Stimulated activated naive CD8-positive, alpha-beta T cell treated with anti-CD3 and anti-CD28 coated beads, Interleukin-15, amount 100 ng/mL, for 72 hours (primary cell): Measurements from ENCODE around the gene PLPP6.

Source experiments
- ATAC-seq: fragments of 150-1000 bp; cut with Tn5 transposase; 2 replicates; pipeline ENCODE4 v1.10.0; 2021; ENCODE audit warnings: mild to moderate bottlenecking, moderate library complexity
- DNase-seq, 2 donors: peaks; one replicate each; pipeline ENCODE4 v3.0.0; 2021 to 2022
- H3K27ac Mint-ChIP-seq, 2 donors: one replicate each; pipeline ENCODE4 v1.8.0; 2022; ENCODE audit warnings: mild to moderate bottlenecking in 2 of 2, mixed read lengths in 2 of 2, moderate library complexity in 2 of 2
- H3K27me3 Mint-ChIP-seq: one replicate; pipeline ENCODE4 v1.8.0; 2022; ENCODE audit warnings: mixed read lengths
- H3K4me1 Mint-ChIP-seq: one replicate; pipeline ENCODE4 v1.8.0; 2022; ENCODE audit warnings: mild to moderate bottlenecking, mixed read lengths
- H3K4me3 Mint-ChIP-seq, 2 donors: one replicate each; pipeline ENCODE4 v1.8.0; 2022; ENCODE audit warnings: mild to moderate bottlenecking in 2 of 2, mixed read lengths in 2 of 2, moderate library complexity in 1 of 2
- H3K9me3 Mint-ChIP-seq, 2 donors: one replicate each; pipeline ENCODE4 v1.8.0; 2022; ENCODE audit warnings: mixed read lengths in 2 of 2

Gene PLPP6

DNA sequence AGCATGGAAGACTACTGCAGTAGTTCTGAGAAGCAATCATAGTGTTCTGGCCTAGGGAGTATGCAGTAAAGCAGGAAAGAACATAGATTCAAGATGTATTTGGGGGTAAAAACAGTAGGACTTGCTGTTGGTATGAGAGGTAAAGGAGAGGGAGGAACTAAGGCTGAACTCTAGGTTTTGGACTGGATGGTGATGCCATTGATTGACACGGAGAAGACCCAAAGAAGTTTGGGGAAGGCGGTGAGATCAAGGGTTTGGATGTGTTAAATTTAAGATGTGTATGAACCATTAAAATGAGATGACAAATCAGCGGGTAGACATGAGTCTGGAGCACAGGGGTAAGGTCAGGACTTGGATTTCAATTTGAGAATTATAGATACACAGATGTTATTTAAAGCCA, 15.3 kb downstream of the PLPP6 start:
- no peak for ATAC-seq
- no peak overlapping the region for H3K4me3 Mint-ChIP-seq

DNA sequence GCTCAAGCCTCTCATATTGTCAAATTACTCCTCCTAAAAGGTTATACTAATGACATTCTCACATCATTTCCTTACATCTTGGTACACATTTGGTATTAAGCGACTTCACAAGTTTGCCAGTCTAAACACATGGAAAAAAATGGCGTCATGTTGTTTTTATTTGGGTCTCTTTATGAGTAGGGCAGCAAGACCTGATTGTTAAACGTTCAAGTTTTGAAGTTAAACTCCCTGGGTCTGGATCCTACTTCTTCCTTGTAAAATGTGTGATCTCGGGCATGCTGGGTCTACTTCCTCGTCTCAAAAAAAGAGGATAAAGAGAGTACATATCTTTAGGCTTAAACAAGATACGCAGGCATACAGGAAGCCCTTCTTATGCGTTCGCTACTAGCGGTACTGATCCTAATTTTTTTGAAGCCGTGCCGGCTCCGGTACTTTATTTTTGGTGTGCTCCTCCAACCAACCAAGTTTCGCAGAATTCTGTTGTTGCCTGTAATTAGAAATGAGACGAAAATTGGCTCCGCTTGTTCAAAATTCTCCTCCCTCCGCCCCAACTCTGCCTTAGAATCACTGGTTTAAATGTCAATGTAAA, 16.7 kb downstream of the PLPP6 start:
- H3K27me3 Mint-ChIP-seq = no peaks in the 10 kb centered on the region
- DNase-seq (peak in 1 of 2 donors; percentile 53), ATAC-seq (peak; percentile 23)
- no peak overlapping the region for H3K4me3 Mint-ChIP-seq
- H3K27ac Mint-ChIP-seq = no peak overlapping the region
- H3K4me1 Mint-ChIP-seq = peaks cover 8% of the 10 kb centered on the region
- no peaks in the 10 kb centered on the region for H3K9me3 Mint-ChIP-seq

More for the DNA sequence above, 15.3 kb downstream of the PLPP6 start:
- H3K27me3 Mint-ChIP-seq = no peaks in the 10 kb centered on the region
- no peak overlapping the region for H3K27ac Mint-ChIP-seq
- H3K9me3 Mint-ChIP-seq = no peaks in the 10 kb centered on the region
- DNase-seq = no peak
- H3K4me1 Mint-ChIP-seq = no peaks in the 10 kb centered on the region

DNA sequence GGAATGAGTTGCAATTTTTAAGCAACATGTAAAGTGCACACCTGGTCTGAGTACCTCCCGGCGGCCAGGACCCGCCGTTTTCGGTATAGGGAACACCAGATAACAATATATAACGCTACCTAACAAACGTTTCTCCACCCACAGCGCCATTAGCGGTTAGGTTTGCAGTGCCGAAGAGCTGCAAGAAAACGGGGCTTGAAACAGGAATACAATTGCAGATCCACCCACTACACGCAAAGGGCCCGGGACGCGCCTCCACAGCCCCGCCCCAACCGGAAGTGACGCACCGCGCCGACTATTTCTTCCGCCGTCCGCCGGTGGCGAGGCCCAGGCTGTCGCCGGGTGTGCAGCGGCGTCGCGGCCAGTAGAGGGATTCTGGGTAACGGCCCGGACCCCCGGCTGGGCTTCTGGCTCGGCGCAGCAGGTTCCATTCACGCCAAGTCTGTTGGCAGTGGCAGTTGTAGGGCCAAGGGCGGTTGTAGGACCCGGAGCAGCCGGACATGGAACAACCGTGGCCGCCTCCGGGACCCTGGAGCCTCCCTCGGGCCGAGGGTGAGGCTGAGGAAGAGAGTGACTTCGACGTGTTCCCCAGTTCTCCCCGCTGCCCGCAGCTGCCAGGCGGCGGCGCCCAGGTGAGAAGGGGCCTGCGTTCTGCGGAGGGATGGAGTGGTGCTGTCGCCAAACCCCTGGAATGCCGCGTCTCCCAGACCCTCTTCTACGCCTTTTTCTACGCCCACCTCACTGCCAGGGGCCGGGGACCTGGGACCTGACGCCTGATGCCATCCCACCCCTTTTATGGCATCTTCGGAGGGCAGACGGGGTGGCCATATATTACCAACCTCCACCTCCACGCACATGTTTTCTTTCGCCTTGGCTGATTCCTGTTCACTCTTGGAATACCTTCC, 17.4 kb downstream of the PLPP6 start, which contains the start of gene CDC37L1:
TSS of gene CDC37L1 (plus strand) at position 302 of the 905 bp plus-strand sequence. CDS start at position 501, 199 bp downstream.
- no peaks in the 10 kb centered on the region for H3K9me3 Mint-ChIP-seq

DNA sequence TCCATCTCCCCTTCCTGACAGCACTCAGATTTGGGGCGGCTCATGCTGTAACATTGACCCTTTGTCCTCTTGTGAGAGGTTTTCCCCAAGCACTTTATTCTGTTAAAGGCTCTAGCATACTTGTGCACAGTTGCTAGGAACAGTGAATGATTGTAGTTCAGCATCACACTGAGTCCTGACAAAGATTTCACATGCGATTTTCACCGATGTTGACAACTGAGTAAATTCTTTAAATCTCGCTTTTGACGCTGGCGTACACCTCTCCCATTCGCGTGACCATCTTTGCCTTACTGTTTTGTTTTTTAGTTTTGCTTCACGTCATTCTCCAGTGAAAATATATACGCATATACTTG, 18.1 kb downstream of the PLPP6 start:
- Mint-ChIP-seq H3K27ac (no peak overlapping the region), H3K9me3 (no peaks in the 10 kb centered on the region), H3K4me1 (peaks cover 9% of the 10 kb centered on the region), H3K4me3 (no peak overlapping the region), H3K27me3 (no peaks in the 10 kb centered on the region)
- no peak for ATAC-seq
- no peak for DNase-seq

More for the DNA sequence above, 17.4 kb downstream of the PLPP6 start, which contains the start of gene CDC37L1:
- ATAC-seq = peak; percentile 97
- DNase-seq = peak; percentile 98 to 99
- H3K4me3 Mint-ChIP-seq = no peak within 1 kb of the TSS
- H3K27ac Mint-ChIP-seq = no peak within 1 kb of the TSS
- no peaks in the 10 kb centered on the region for H3K27me3 Mint-ChIP-seq
- H3K4me1 Mint-ChIP-seq = peaks cover 9% of the 10 kb centered on the region

- ATAC-seq = no peak
- H3K27ac Mint-ChIP-seq = no peak overlapping the region
- DNase-seq = no peak
- no peaks in the 10 kb centered on the region for H3K27me3 Mint-ChIP-seq
- H3K4me1 Mint-ChIP-seq = peaks cover 9% of the 10 kb centered on the region
- H3K9me3 Mint-ChIP-seq = no peaks in the 10 kb centered on the region
- H3K4me3 Mint-ChIP-seq = no peak overlapping the region
Measured at GRCh38 chr9:4680750-4681149, 18.7 kb downstream of the PLPP6 start.

DNA sequence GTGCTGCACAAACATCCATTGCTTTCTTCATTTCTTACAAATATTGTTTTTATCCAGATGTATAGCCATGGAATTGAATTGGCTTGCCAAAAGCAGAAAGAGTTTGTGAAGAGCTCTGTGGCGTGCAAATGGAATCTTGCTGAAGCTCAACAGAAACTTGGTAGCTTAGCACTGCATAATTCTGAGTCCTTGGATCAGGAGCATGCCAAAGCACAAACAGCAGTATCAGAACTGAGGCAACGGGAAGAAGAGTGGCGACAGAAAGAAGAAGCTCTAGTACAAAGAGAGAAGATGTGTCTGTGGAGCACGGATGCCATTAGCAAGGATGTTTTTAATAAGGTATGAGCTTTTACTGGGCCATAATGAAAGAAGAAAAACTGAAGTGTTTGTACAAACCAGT, 22.7 kb downstream of the PLPP6 start:
- ATAC-seq (no peak), DNase-seq (no peak)
- Mint-ChIP-seq H3K4me3 (no peak overlapping the region), H3K27ac (no peak overlapping the region), H3K27me3 (no peaks in the 10 kb centered on the region), H3K9me3 (no peaks in the 10 kb centered on the region), H3K4me1 (peaks cover 26% of the 10 kb centered on the region)

DNA sequence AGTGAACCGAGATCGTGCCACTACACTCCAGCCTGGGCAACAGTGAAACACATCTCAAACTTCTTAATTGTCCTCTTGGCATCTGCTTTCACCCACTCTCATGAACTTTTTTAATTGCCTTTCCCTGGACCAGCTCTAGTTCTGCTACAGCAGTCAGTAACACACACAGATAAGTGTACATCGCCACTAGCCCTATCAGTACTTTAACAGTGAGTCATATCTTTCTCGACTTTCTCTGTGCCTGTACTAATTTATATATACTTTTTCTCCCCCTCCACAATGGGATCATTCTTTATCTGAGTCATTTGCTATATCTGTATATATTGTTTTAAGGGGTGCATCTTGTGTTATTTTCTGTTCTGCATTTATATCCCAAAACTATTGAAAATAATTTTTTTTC, 24.0 kb downstream of the PLPP6 start:
- peaks cover 39% of the 10 kb centered on the region for H3K4me1 Mint-ChIP-seq
- H3K27me3 Mint-ChIP-seq = no peaks in the 10 kb centered on the region
- DNase-seq (no peak), ATAC-seq (peak; percentile 45)
- no peak overlapping the region for H3K4me3 Mint-ChIP-seq
- H3K9me3 Mint-ChIP-seq = no peaks in the 10 kb centered on the region
- H3K27ac Mint-ChIP-seq = no peak overlapping the region

DNA sequence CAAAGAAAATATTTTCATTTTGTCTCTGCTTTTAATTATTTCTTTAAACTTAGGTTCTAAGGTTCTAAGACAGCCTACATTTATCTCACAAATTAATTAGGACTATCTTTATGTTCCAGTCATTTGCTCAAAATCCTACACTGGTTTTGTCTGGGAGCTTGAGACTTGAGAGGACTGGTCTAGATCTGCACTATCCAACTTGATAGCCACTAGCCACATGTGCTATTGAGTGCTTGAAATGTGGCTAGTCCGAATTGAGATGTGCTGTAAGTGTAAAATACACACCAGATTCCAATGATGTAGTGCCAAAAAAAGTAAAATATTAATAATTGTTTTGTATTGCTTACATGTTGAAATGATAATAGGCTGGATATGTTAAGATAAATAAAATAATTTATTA, 24.5 kb downstream of the PLPP6 start:
- Mint-ChIP-seq H3K4me3 (no peak overlapping the region), H3K27ac (no peak overlapping the region), H3K9me3 (no peaks in the 10 kb centered on the region), H3K4me1 (peaks cover 44% of the 10 kb centered on the region), H3K27me3 (no peaks in the 10 kb centered on the region)
- ATAC-seq (no peak), DNase-seq (no peak)

GRCh38 chr9:4689021-4689420, 26.9 kb downstream of the PLPP6 start:
- no peak for DNase-seq
- Mint-ChIP-seq H3K27me3 (no peaks in the 10 kb centered on the region), H3K9me3 (no peaks in the 10 kb centered on the region), H3K4me1 (peaks cover 43% of the 10 kb centered on the region), H3K4me3 (peak overlapping the region in 1 of 2 donors; percentile 17), H3K27ac (no peak overlapping the region)
- no peak for ATAC-seq

- peak; percentile 90 for ATAC-seq
- H3K4me1 Mint-ChIP-seq = peaks cover 43% of the 10 kb centered on the region
- H3K27ac Mint-ChIP-seq = no peak overlapping the region
- no peak for DNase-seq
- no peaks in the 10 kb centered on the region for H3K9me3 Mint-ChIP-seq
- H3K27me3 Mint-ChIP-seq = no peaks in the 10 kb centered on the region
- peak overlapping the region in 1 of 2 donors; percentile 29 for H3K4me3 Mint-ChIP-seq
Measured at GRCh38 chr9:4689687-4690104, 27.6 kb downstream of the PLPP6 start.

- ATAC-seq (no peak), DNase-seq (no peak)
- Mint-ChIP-seq H3K27ac (no peak overlapping the region), H3K4me3 (no peak overlapping the region), H3K4me1 (peaks cover 43% of the 10 kb centered on the region), H3K9me3 (no peaks in the 10 kb centered on the region), H3K27me3 (no peaks in the 10 kb centered on the region)
Measured at GRCh38 chr9:4690144-4690543, 28.1 kb downstream of the PLPP6 start.

GRCh38 chr9:4691795-4692194, 29.7 kb downstream of the PLPP6 start:
- H3K27ac Mint-ChIP-seq = no peak overlapping the region
- no peak for DNase-seq
- ATAC-seq = peak; percentile 77
- H3K4me3 Mint-ChIP-seq = no peak overlapping the region
- no peaks in the 10 kb centered on the region for H3K9me3 Mint-ChIP-seq
- H3K4me1 Mint-ChIP-seq = peaks cover 45% of the 10 kb centered on the region
- H3K27me3 Mint-ChIP-seq = no peaks in the 10 kb centered on the region

DNA sequence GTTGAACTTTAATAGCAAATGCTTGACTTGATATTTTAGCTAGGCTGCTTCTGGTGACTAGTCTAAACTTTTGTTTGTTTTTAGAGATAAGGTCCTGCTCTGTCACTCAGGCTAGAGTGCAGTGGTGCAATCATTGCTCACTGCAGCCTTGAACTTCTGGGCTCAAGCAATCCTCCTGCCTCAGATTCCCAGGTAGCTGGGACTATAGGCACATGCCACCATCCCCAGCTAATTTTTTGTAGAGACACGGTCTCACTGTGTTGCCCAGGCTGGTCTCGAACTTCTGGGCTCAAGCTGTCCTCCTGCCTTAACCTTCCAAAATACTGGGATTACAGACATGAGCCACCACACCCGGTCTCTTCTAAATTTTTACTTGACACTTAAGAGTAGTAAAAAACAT, 38.0 kb downstream of the PLPP6 start:
- ATAC-seq (no peak), DNase-seq (no peak)
- Mint-ChIP-seq H3K4me3 (no peak overlapping the region), H3K27me3 (no peaks in the 10 kb centered on the region), H3K27ac (no peak overlapping the region), H3K4me1 (peaks cover 16% of the 10 kb centered on the region), H3K9me3 (no peaks in the 10 kb centered on the region)

- Mint-ChIP-seq H3K27ac (no peak overlapping the region), H3K27me3 (no peaks in the 10 kb centered on the region), H3K4me3 (no peak overlapping the region), H3K4me1 (peaks cover 12% of the 10 kb centered on the region), H3K9me3 (no peaks in the 10 kb centered on the region)
- DNase-seq = no peak
- no peak for ATAC-seq
Measured at GRCh38 chr9:4700932-4701331, 38.8 kb downstream of the PLPP6 start.

- no peak for ATAC-seq
- Mint-ChIP-seq H3K27ac (peak overlapping the region in 1 of 2 donors; percentile 39), H3K4me3 (no peak overlapping the region), H3K4me1 (peaks cover 7% of the 10 kb centered on the region), H3K27me3 (no peaks in the 10 kb centered on the region), H3K9me3 (no peaks in the 10 kb centered on the region)
- no peak for DNase-seq
Measured at GRCh38 chr9:4701526-4701925, 39.4 kb downstream of the PLPP6 start.

DNA sequence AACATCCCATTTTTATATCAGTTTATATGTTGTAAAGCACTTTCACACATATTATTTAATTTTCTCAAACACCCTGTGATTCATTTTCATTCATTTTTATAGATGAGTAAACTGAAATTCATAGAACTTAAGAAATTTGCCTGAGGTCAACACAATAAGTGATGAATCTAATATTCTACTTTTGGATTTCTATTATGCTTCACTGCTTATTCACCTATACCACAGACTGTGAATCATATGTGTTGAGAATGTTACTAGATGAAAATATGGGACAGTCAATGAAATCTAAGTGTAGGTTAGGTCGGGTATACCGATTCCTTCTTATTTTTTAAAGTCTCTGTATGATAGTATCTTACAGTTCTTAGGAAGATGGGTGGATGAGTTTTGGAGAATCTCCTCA, 42.0 kb downstream of the PLPP6 start:
- no peaks in the 10 kb centered on the region for H3K27me3 Mint-ChIP-seq
- no peak overlapping the region for H3K4me3 Mint-ChIP-seq
- DNase-seq (no peak), ATAC-seq (peak; percentile 52)
- peaks cover 20% of the 10 kb centered on the region for H3K4me1 Mint-ChIP-seq
- H3K9me3 Mint-ChIP-seq = no peaks in the 10 kb centered on the region
- no peak overlapping the region for H3K27ac Mint-ChIP-seq
